GM18508 (cell line): ENCODE results near the gene CEP164.

Experiments used
- ATAC-seq: cut with Tn5 transposase; IDR thresholded peaks from one replicate; pipeline ENCODE4 v1.9.1; 2021; ENCODE audit warnings: moderate number of reproducible peaks; ENCODE audit not compliant: insufficient read depth, unreplicated experiment

Gene CEP164

GRCh38 chr11:117417856-117418255 is 90.2 kb downstream of the CEP164 start:
- ATAC-seq: no peak

GRCh38 chr11:117418737-117419481 is 91.3 kb downstream of the CEP164 start:
- ATAC-seq: no peak

GRCh38 chr11:117419482-117420142 is 92.0 kb downstream of the CEP164 start:
- no peak for ATAC-seq

GRCh38 chr11:117420143-117420485 is 92.5 kb downstream of the CEP164 start:
- no peak for ATAC-seq

DNA sequence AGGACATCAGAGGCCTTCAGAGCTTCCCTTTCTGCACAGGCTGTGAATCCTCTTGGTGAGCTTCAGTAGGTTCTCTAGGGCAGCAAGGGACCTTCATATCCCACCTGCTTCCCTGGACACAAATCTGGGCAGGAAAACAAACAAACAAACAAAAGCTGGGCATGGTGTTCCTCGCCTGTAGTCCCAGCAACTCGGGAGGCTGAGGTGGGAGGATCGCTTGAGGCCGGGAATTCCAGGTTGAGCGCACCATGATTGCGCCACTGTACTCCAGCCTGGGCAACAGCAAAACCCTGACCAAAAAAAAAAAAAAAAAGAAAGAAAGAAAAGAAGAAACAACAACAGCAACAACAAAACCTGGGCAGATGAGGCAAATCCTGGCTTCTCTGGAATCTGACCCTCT is 92.9 kb downstream of the CEP164 start:
- ATAC-seq: no peak

DNA sequence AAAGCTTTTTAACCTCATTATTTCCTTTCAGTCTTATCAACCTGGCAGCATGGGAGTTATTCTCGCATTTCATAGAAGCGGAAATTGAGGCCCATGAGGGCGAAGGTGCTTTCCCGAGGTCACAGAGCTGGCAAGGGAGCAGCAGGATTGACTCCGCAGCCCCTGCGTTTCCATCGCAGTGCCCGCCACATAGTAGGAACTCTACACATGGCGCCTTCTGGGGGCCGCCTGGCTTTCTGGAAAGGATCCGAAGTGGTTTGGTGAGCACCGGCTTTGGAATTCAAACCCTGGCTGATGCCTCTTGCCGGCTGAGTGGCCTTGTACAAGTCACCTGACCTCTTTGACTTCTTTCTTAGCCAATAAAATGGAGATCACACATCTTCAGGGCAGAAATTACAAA is 93.4 kb downstream of the CEP164 start:
- ATAC-seq: no peak

DNA sequence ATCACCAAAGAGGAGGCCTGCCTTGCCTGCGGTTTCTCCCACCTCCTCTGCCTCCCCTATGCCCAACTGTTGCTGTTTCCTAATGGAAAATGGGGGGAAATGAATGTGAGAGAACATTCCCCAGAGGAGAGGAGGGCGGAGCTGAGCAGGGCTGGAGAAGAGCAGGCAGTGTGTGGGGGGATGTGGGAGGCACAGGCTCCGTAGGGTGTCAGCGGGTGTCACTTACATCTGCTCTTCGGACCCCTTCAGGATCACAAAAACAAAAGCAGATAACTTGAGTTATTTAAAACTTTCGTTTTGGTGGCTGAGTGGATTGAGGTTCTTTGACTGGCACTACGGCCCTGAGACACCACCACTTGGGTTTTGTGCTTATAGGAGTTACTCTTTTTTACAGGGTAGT is 93.8 kb downstream of the CEP164 start:
- ATAC-seq: no peak

DNA sequence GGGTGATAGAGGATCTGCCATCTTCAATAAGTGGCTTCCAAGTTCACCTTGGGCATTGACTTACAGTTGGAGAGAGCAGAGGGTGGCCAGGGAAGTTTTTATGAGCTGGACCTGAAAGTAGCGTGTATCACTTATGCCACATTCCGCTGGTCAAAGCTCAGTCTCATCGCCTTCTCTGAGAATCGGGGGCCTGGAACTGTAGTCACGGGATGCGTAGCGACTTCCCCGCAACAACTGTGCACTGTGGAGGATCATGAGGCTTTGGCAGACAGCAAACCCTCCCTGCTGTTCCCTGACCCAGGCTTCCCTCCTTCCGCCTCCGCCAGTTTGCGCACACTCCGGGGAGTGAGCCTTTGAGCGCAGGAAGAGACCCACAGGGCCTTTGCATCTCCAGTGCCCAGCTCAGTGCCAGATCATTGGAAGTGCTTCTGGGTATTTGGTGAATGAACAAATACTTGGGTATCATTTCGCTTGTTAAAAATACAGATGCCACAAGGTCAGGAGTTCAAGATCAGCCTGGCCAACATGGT is 95.5 kb downstream of the CEP164 start:
- ATAC-seq: no peak

DNA sequence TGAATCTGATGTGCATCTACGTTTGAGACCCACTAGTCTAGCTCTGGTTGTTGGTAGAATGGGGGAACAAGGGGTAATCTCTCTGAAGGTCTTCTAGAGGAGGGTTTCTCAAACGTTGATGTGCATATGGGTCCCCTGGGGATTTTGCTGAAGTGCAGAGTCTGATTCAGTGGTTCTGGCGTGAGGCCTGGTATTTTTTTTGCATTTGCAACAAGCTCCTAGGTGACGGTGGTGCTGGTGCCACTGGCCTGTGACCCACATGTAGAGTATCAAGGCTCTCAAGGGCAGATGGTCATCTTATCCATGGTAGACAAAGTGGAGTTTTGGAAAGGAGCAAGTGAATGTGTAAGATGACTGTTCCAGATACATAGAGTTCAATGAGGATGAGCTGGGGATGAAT is 97.1 kb downstream of the CEP164 start:
- no peak for ATAC-seq

DNA sequence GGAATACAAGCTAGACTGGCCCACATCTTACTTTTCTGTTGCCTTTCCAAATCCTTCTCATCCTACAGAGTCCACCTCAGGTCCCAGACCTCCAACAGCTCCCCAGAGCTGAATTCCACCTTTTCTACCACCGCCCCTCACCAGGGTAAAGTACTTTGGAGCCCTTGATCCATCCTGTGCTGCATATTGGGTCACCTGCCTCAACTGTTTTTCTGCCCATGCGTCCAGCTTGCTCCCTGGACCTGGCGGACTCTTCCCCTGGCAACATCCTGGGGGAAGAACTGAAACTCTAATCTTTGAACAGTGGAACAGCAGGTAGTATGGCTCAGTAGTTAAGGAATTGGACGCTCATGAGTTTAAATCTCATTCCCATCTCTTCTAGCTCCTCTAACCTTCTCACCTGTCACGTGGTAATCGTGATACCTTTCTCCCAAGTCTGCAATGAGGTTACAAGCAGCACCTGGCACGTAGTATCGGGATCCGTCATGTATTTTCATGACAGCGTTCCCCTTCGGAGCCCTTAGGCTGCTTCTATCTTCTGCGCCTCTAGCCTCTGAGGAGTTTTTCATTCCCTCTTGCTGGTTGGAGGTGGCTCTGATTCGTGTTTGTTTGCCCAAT is 98.1 kb downstream of the CEP164 start:
- ATAC-seq: no peak

- ATAC-seq: no peak
Measured at GRCh38 chr11:117426297-117426685, 98.6 kb downstream of the CEP164 start.

DNA sequence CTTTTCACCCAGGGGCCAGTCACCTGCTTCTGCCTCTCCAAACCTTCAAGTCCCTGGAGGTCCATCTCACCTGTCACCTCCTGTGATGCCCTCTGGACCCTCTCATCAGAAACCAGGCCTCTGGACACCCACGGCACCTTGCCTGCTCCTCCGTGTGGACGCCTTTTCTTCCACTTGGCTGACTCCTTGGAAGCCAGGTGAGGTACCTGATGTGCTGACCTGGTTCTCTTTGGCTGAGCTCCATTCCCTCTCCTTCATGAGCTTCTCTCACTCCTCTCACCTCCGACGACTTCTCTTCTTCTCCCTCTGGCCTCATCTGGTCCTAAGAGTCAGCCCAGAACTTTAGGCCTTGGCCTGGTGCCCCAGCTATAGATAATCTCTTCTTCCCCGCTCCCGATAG is 99.3 kb downstream of the CEP164 start:
- no peak for ATAC-seq

DNA sequence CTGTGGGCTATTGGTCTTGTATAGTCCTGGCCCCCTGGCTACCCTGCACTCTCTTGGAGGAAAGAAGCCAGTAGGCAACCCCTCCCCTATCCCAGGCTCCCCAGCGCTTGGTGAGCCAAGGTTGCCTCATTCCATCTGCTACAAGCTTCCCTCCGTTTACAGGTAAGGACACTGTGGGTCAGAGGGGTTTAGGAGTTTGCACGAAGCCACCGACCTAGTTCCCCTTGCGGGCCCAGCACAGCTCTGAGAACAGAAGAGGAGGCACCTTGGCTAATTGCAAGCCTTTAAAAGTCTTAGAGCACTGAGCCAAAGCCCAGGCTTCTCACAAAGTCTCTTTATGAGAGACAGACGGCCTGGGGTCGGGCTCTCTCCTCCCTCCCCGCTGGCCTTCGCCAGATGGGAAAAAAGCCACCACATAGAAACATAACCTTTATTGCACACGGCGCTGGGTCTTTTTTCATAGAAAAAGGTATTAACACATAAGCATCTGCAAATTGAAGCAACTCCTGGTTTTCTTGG is 99.8 kb downstream of the CEP164 start:
- ATAC-seq: no peak

- ATAC-seq: no peak
Measured at GRCh38 chr11:117428186-117428855, 100.7 kb downstream of the CEP164 start.

- no peak for ATAC-seq
Measured at GRCh38 chr11:117428856-117429229, 101.2 kb downstream of the CEP164 start.

DNA sequence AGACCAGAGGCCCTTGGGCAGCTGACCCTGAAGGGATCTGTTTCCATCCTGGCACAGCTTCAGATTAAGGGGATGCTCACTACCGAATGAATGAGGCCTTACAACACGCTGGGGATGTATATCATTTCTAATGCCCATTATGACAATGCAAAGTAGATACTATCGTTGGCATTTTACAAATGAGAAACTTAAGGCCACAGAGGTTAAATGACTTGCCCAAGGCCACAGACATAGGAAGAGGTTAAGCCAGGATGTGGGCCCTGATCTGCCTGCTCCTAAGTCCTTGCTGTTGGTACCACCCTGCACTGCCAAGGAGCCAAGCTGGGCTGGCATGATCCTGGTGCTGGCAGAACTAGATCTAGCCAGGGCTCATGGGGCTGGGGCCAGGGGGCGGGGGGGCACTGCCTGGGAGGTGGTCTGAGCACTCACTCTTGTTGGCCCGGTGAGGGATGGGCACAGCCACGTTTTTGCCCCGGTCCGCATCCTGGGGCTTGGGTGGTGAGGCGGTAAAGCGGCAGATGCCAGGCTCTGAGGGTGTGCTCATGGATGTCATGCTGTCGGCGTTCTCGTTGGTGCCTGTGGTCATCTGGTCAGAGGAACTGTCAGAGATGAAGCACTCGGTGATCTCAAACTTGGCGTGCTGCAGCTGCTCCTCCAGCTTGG is 102.8 kb downstream of the CEP164 start:
- ATAC-seq: no peak

- ATAC-seq: no peak
Measured at GRCh38 chr11:117431436-117431835, 103.8 kb downstream of the CEP164 start.

GRCh38 chr11:117433717-117434116 is 106.1 kb downstream of the CEP164 start:
- ATAC-seq: no peak

DNA sequence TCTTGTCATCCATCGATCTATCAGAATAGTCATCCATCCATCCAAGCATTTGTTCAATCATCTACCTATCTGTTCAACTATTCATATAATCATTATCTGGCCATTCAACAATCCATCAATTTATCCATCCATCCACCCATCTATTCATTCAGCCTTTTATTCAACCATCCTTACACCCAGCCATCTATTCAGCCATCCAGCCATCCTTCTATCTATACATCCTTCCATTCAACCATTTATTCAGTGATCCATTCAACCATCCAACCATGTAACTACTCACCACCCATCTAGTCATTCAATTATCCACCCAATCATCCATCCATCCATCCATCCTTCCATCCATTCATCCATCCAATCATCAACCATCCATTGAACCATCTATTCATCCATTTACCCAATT is 106.8 kb downstream of the CEP164 start:
- no peak for ATAC-seq

- ATAC-seq: no peak
Measured at GRCh38 chr11:117435326-117435725, 107.7 kb downstream of the CEP164 start.
